H9 (cell line): ENCODE data around the gene XCL2. TPM values are rescaled to one million over a fixed set of nuclear protein-coding genes. Genes with fewer than 3 reads are reported as not detected.

Experiments
- DNase-seq: peaks from one replicate; pipeline ENCODE4 v3.0.0-alpha.2; 2017
- H2AFZ ChIP-seq: one replicate; pipeline ENCODE4 v1.6.1; 2013; ENCODE audit warnings: mild to moderate bottlenecking, low read length, control low read depth, moderate library complexity
- H2AK5ac ChIP-seq: 2 replicates; pipeline ENCODE4 v1.6.1; 2013; ENCODE audit warnings: low read length, control low read depth, mixed read lengths; ENCODE audit not compliant: insufficient read length
- H2BK120ac ChIP-seq: one replicate; pipeline ENCODE4 v1.6.1; 2013; ENCODE audit warnings: low read depth, mild to moderate bottlenecking, low read length, control low read depth, inconsistent platforms; ENCODE audit not compliant: poor library complexity, severe bottlenecking
- H2BK12ac ChIP-seq: 2 replicates; pipeline ENCODE4 v1.6.1; 2013; ENCODE audit warnings: low read length, control low read depth, mixed read lengths, low read depth; ENCODE audit not compliant: insufficient read length
- H2BK15ac ChIP-seq: 2 replicates; pipeline ENCODE4 v1.6.1; 2013; ENCODE audit warnings: low read depth, low read length, control low read depth
- H2BK20ac ChIP-seq: one replicate; pipeline ENCODE4 v1.6.1; 2013; ENCODE audit warnings: low read depth, mild to moderate bottlenecking, low read length, control low read depth, inconsistent platforms; ENCODE audit not compliant: poor library complexity, severe bottlenecking
- H2BK5ac ChIP-seq: 2 replicates; pipeline ENCODE4 v1.6.1; 2013; ENCODE audit warnings: low read length, control low read depth, mixed read lengths; ENCODE audit not compliant: insufficient read length
- H3K14ac ChIP-seq: 2 replicates; pipeline ENCODE4 v1.6.1; 2013; ENCODE audit warnings: low read length, control low read depth; ENCODE audit not compliant: insufficient read depth
- H3K18ac ChIP-seq: 2 replicates; pipeline ENCODE4 v1.6.1; 2013; ENCODE audit warnings: low read depth, mild to moderate bottlenecking, mixed read lengths, low read length, control low read depth; ENCODE audit not compliant: insufficient read length
- H3K23ac ChIP-seq: 2 replicates; pipeline ENCODE4 v1.6.1; 2013; ENCODE audit warnings: low read length, control low read depth, mixed read lengths, low read depth; ENCODE audit not compliant: insufficient read length
- H3K23me2 ChIP-seq: 2 replicates; pipeline ENCODE4 v1.6.1; 2013; ENCODE audit warnings: low read depth, mild to moderate bottlenecking, mixed read lengths, low read length, control low read depth; ENCODE audit not compliant: insufficient read length, poor library complexity, severe bottlenecking
- H3K27ac ChIP-seq: 2 replicates; pipeline ENCODE4 v1.5.1; 2013; ENCODE audit warnings: low read length, control low read depth, mixed read lengths, low read depth; ENCODE audit not compliant: insufficient read length
- H3K27me3 ChIP-seq: 2 replicates; pipeline ENCODE4 v1.6.1; 2013; ENCODE audit warnings: low read length, control low read depth, inconsistent platforms; ENCODE audit not compliant: insufficient read depth
- H3K4ac ChIP-seq: 2 replicates; pipeline ENCODE4 v1.6.1; 2013; ENCODE audit warnings: low read depth, mild to moderate bottlenecking, control low read depth, inconsistent platforms, low read length, moderate library complexity
- H3K4me1 ChIP-seq: 2 replicates; pipeline ENCODE4 v1.6.1; 2013; ENCODE audit warnings: low read length, control low read depth, inconsistent platforms; ENCODE audit not compliant: insufficient read depth
- H3K4me2 ChIP-seq: 2 replicates; pipeline ENCODE4 v1.6.1; 2013; ENCODE audit warnings: low read length, control low read depth, mixed read lengths; ENCODE audit not compliant: insufficient read length, insufficient read depth
- H3K56ac ChIP-seq: 2 replicates; pipeline ENCODE4 v1.6.1; 2013; ENCODE audit warnings: low read depth, mild to moderate bottlenecking, mixed read lengths, low read length, control low read depth; ENCODE audit not compliant: insufficient read length
- H3K79me1 ChIP-seq: 2 replicates; pipeline ENCODE4 v1.6.1; 2013; ENCODE audit warnings: low read depth, mild to moderate bottlenecking, moderate library complexity, low read length, control low read depth, inconsistent platforms; ENCODE audit not compliant: insufficient read depth, poor library complexity, severe bottlenecking
- H3K79me2 ChIP-seq: 2 replicates; pipeline ENCODE4 v1.6.1; 2013; ENCODE audit warnings: low read length, control low read depth, inconsistent platforms; ENCODE audit not compliant: insufficient read depth
- H3K9ac ChIP-seq: 2 replicates; pipeline ENCODE4 v1.6.1; 2013; ENCODE audit warnings: low read length, control low read depth, mixed read lengths; ENCODE audit not compliant: insufficient read length; ENCODE audit errors: extremely low read depth
- H3K9me3 ChIP-seq: one replicate; pipeline ENCODE4 v1.6.1; 2013; ENCODE audit warnings: low read depth, low read length, inconsistent platforms; ENCODE audit not compliant: control insufficient read depth
- H3T11ph ChIP-seq: one replicate; pipeline ENCODE4 v1.6.1; 2013; ENCODE audit warnings: mild to moderate bottlenecking, low read length, control low read depth, inconsistent platforms
- H4K20me1 ChIP-seq: one replicate; pipeline ENCODE4 v1.6.1; 2013; ENCODE audit not compliant: control insufficient read depth, insufficient read length, insufficient read depth
- H4K5ac ChIP-seq: 2 replicates; pipeline ENCODE4 v1.6.1; 2013; ENCODE audit warnings: low read depth, mild to moderate bottlenecking, mixed read lengths, low read length, control low read depth; ENCODE audit not compliant: insufficient read length
- H4K8ac ChIP-seq: replicated peaks from 2 replicates; pipeline ENCODE4 v1.6.1; 2013; ENCODE audit warnings: low read length, control low read depth, mixed read lengths, low read depth; ENCODE audit not compliant: insufficient read length
- H4K91ac ChIP-seq: 2 replicates; pipeline ENCODE4 v1.6.1; 2013; ENCODE audit warnings: low read depth, mild to moderate bottlenecking, moderate library complexity, mixed read lengths, low read length, control low read depth; ENCODE audit not compliant: insufficient read length
- H3K27ac Mint-ChIP-seq, 3 experiments: 2 replicates in 2 of 3; 3 replicates in 1 of 3; pipeline ENCODE4 v1.8.0; 2020 to 2021; ENCODE audit warnings: mixed read lengths in 3 of 3, mild to moderate bottlenecking in 1 of 3, moderate library complexity in 1 of 3
- H3K27me3 Mint-ChIP-seq: 2 replicates; pipeline ENCODE4 v1.8.0; 2021; ENCODE audit warnings: low read depth, mild to moderate bottlenecking, moderate library complexity, mixed read lengths
- H3K36me3 Mint-ChIP-seq, 3 experiments: 2 replicates in 2 of 3; 3 replicates in 1 of 3; pipeline ENCODE4 v1.8.0; 2020 to 2021; ENCODE audit warnings: low read depth in 3 of 3, mixed read lengths in 3 of 3; ENCODE audit not compliant: insufficient read depth in 1 of 3
- H3K4me1 Mint-ChIP-seq, 2 experiments: 2 replicates each; pipeline ENCODE4 v1.8.0; 2020; ENCODE audit warnings: mixed read lengths in 2 of 2
- H3K4me3 Mint-ChIP-seq, 2 experiments: 2 replicates in 1 of 2; 3 replicates in 1 of 2; pipeline ENCODE4 v1.8.0; 2020 to 2021; ENCODE audit warnings: mild to moderate bottlenecking in 2 of 2, mixed read lengths in 2 of 2, moderate library complexity in 1 of 2
- H3K9me3 Mint-ChIP-seq, 2 experiments: 2 replicates in 1 of 2; 3 replicates in 1 of 2; pipeline ENCODE4 v1.8.0; 2020; ENCODE audit warnings: mild to moderate bottlenecking in 2 of 2, mixed read lengths in 2 of 2, moderate library complexity in 1 of 2
- CTCF ChIP-seq: fragments of 200-600 bp; sonication (generic); conservative IDR thresholded peaks from 3 replicates; pipeline ENCODE4 v1.8.0; 2021; ENCODE audit warnings: antibody characterized with exemption, mild to moderate bottlenecking
- WGBS: extraction: QIAGEN DNeasy Blood & Tissue Kit; methylation state at CpG from one replicate; pipeline ENCODE4 v1.1.7; 2013; ENCODE audit warnings: missing lambda C conversion rate, low lambda C conversion rate, mixed read lengths; ENCODE audit not compliant: insufficient read length; ENCODE audit errors: extremely low coverage; 5-methylcytosine and 5-hydroxymethylcytosine counted together
- total RNA-seq: library from RNA; stranded (reverse); gene quantifications from 2 replicates; pipeline ENCODE4 v1.2.1, GENCODE V29; 2021

XCL2 gene
- total RNA-seq, 1 experiment from 2014 or later: not detected

DNA sequence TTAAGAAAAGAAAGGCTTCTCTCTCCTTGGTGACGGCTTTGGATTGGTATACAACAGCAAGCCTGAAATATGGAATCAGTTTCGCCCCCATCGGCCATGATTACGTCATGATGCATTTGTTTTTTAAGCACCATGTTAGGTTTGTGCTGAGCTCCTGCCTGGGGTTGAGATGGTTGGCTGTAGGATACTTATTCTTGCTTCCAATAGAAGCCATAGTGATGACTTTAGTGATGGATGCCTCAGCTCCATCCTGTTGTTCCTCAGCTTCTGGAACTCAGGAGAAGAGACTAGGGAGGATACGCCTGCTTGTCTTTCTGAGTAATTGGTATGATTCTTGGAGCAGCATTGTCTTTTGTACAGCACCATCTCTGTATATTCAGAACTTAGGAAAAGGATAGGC is 47.3 kb upstream of the XCL2 start:
- no peaks in the 10 kb centered on the region for H3K4me1 Mint-ChIP-seq
- H3K79me1 ChIP-seq: no peaks in the 10 kb centered on the region
- no peak overlapping the region for H3K9ac ChIP-seq
- no peak overlapping the region for H2BK20ac ChIP-seq
- H3K18ac ChIP-seq: no peak overlapping the region
- H2BK12ac ChIP-seq: no peak overlapping the region
- no peak overlapping the region for H3K23ac ChIP-seq
- H3K4me1 ChIP-seq: no peaks in the 10 kb centered on the region
- no peaks in the 10 kb centered on the region for H4K20me1 ChIP-seq
- H3K56ac ChIP-seq: no peak overlapping the region
- no peak overlapping the region for H2AFZ ChIP-seq
- no peak overlapping the region for H2AK5ac ChIP-seq
- no peak overlapping the region for H4K8ac ChIP-seq
- H2BK5ac ChIP-seq: no peak overlapping the region
- H2BK15ac ChIP-seq: no peak overlapping the region
- H3K9me3 ChIP-seq: no peaks in the 10 kb centered on the region
- no peak overlapping the region for H4K91ac ChIP-seq
- no peaks in the 10 kb centered on the region for H3K27me3 Mint-ChIP-seq
- no peak overlapping the region for H2BK120ac ChIP-seq
- H4K5ac ChIP-seq: no peak overlapping the region
- H3T11ph ChIP-seq: no peak overlapping the region
- no peak overlapping the region for H3K4me3 Mint-ChIP-seq
- no peaks in the 10 kb centered on the region for H3K23me2 ChIP-seq
- no peak overlapping the region for H3K27ac Mint-ChIP-seq
- WGBS: no CpG with 5 or more reads among the region's 5 CpGs
- H3K27ac ChIP-seq: no peak overlapping the region
- H3K36me3 Mint-ChIP-seq: no peaks in the 10 kb centered on the region; a peak in 1 of 7 replicates
- no peak overlapping the region for H3K4ac ChIP-seq
- no peaks in the 10 kb centered on the region for H3K79me2 ChIP-seq
- H3K14ac ChIP-seq: no peak overlapping the region
- no peak for DNase-seq
- no peak for TF ChIP-seq CTCF
- H3K9me3 Mint-ChIP-seq: no peaks in the 10 kb centered on the region
- no peak overlapping the region for H3K4me2 ChIP-seq
- no peaks in the 10 kb centered on the region for H3K27me3 ChIP-seq
